ENCODE results near the gene GATB.

- TF ChIP-seq EZH2 (IDR thresholded peaks at IDR 0.05; ENCODE audit: borderline replicate concordance, insufficient read depth, low read depth, low read length, poor library complexity, severe bottlenecking) (no peak), CTCF (IDR thresholded peaks at IDR 0.05) (no peak)
Observed at GRCh38 chr4:151688785-151689043, 72.1 kb downstream of the GATB start.
